Adrenal gland (tissue), 5 donors: ENCODE results near the gene CARD19.

Source experiments
- POLR2A ChIP-seq, 2 donors: fragments of 450-650 bp; IDR thresholded peaks; one replicate each; pipeline ENCODE4 v1.6.1; 2017; ENCODE audit warnings: antibody characterized with exemption in 2 of 2, mild to moderate bottlenecking in 2 of 2, moderate library complexity in 1 of 2
- TF ChIP-seq, protein P1 (sequence below), 6 experiments: fragments of 450-650 bp in 4 of 6; fragments of 200-600 bp in 2 of 6; sonication (generic) in 1 of 6; IDR thresholded peaks; 1 replicate in 5 of 6; 2 replicates in 1 of 6; pipeline versions ENCODE4 v1.5.1 to v1.8.0; 2016 to 2021; ENCODE audit warnings: antibody characterized with exemption in 6 of 6, mild to moderate bottlenecking in 2 of 6, moderate library complexity in 1 of 6
- donor health status: DM: no; HTN: no; CAD: no.

DNA sequence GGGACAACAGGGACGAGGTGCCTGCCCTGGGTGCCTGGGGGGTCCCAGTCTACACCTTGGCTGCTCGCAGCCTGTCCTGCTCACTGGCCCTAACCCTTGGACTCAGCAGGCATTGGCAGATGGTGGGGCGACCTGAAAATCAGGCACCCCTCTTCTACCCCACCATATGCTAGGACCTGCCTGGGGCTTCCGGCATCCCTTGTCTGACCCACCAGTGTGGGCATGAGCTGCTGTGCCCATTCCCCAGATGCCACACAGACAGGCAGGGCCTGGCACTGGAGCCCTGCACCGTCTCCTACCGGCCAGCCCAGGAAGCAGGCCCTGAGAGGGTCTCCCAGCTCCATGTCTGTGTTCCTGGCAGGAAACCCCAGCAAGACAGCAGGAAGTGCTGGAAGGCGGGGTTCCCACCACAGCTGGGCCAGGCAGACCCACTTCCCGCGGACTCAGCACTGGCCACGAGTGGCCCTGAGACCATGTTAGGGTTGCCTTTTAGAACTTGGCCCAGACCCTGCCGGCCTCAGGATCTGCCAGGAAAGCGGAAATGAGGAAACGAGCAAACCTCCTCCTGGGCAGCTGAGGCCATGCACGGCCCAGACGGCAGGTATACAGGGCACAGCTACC lies 35.0 kb downstream of the CARD19 start:
- TF ChIP-seq, protein P1, sequence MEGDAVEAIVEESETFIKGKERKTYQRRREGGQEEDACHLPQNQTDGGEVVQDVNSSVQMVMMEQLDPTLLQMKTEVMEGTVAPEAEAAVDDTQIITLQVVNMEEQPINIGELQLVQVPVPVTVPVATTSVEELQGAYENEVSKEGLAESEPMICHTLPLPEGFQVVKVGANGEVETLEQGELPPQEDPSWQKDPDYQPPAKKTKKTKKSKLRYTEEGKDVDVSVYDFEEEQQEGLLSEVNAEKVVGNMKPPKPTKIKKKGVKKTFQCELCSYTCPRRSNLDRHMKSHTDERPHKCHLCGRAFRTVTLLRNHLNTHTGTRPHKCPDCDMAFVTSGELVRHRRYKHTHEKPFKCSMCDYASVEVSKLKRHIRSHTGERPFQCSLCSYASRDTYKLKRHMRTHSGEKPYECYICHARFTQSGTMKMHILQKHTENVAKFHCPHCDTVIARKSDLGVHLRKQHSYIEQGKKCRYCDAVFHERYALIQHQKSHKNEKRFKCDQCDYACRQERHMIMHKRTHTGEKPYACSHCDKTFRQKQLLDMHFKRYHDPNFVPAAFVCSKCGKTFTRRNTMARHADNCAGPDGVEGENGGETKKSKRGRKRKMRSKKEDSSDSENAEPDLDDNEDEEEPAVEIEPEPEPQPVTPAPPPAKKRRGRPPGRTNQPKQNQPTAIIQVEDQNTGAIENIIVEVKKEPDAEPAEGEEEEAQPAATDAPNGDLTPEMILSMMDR (IDR thresholded peaks at IDR 0.05): peak in 2 of 6 experiments; percentile 18
- TF ChIP-seq POLR2A (IDR thresholded peaks at IDR 0.05): peak in 1 of 2 donors; percentile 20
